ENCODE results near the gene CRNN. TPM values are rescaled to one million over a fixed set of nuclear protein-coding genes. Genes with fewer than 3 reads are reported as not detected.

Gene CRNN
- total and polyA plus RNA-seq, 9 donors: 0.46 TPM; not detected in 8

DNA sequence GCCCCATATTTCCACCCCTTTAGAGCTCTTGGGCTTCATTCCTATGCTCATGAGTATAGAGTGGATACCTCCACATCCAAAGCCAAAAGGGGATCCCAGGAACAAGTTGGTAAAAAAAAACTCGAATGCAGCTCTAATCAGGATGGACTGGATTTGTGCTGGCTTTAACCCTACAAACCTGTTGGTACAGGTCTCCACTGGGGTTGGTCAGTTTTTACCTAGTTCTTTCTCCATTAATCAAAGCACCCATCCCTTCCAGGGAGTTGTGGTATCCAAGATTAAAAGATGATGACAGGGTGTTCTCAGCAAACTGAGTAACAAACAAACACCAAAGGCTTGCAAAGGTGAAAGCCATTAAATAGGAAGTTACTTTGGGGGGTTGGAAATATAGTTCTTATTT, 5.9 kb upstream of the CRNN start:
- Histone ChIP-seq H3K4me1 (ENCODE audit: insufficient read depth) (no peaks in the 10 kb centered on the region), H3K27ac (no peak overlapping the region), H3K27me3 (no peaks in the 10 kb centered on the region), H3K4me3 (no peak overlapping the region), H3K9me3 (no peaks in the 10 kb centered on the region), H3K36me3 (no peaks in the 10 kb centered on the region)
- WGBS, 3 donors: 31 to 47% (median 33%) methylated on average over 1 of the region's 1 CpG
- no peak for DNase-seq
- TF ChIP-seq EP300 (IDR thresholded peaks at IDR 0.05) (no peak), POLR2A (IDR thresholded peaks at IDR 0.05) (no peak), CTCF (IDR thresholded peaks at IDR 0.05) (no peak)
- intact Hi-C loops (cut with DNase I): no loop called here

DNA sequence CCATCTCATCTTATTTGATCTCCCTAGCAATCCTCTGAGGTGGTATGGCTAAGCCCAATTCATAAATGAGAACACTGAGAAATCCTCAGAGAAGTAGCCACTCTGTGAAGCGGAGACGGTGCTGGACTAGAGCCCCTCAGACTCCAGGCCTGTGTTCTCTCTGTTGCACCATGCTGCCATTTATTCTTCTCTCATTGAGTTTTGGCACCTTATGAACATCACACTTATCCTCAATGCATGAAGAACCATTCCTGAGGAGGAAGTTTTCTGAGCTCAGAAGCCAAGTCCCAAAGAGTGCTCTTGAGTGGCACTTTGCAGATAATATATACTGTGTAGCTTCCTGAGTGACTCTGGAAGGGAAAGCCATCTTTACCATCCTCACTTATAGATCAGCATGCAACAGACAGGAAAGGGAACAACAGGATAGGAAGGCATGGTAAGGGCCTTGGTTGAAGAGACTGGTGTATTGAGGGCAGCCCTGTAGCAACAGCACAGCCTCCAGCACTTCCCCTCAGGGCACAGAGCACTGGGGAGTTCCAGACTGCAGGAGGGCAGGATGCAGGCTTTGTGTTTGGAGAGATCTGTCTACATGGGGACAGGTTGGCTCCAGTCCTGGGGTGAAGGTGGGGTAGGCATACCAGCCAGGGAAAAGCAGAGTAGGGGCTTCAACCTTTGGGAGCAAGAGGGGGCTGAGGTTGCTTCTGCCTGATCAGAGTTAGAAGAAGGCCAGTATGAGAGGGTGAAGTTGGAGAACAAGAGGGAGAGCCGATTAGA, 1.6 kb upstream of the CRNN start:
- Histone ChIP-seq H3K4me3 (no peak overlapping the region), H3K4me1 (ENCODE audit: insufficient read depth) (no peaks in the 10 kb centered on the region), H3K9me3 (no peaks in the 10 kb centered on the region), H3K27me3 (no peaks in the 10 kb centered on the region), H3K36me3 (no peaks in the 10 kb centered on the region), H3K27ac (no peak overlapping the region)
- 89 to 95% (median 91%) methylated on average over 3 of the region's 3 CpGs for WGBS, 3 donors
- no peak for DNase-seq
- no peak for TF ChIP-seq POLR2A (IDR thresholded peaks at IDR 0.05)
- TF ChIP-seq EP300 (IDR thresholded peaks at IDR 0.05): no peak
- no peak for TF ChIP-seq CTCF (IDR thresholded peaks at IDR 0.05)
- intact Hi-C loops (cut with DNase I): no loop called here

DNA sequence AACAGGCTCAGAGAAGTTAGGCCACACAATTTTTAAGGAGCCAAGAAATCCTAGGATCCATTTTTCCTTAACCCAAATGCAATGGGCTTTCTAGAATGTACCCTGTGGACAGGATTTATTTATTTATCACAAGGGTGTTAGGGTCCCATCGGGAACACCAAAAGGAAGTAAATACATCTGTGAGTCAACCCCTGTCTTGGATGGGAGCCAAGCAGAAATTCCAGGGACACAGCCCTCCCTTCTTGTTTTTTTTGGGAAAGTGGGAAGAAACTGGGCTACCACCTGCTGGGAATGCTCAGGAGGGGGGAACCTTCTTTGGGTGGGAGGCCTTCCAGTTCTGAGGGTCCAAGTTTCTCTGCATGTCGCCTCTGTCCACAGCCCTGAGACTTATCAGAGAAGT, 1.3 kb downstream of the CRNN start:
- Histone ChIP-seq H3K36me3 (no peaks in the 10 kb centered on the region), H3K4me3 (no peak overlapping the region), H3K9me3 (no peaks in the 10 kb centered on the region), H3K4me1 (ENCODE audit: insufficient read depth) (no peaks in the 10 kb centered on the region), H3K27ac (no peak overlapping the region), H3K27me3 (no peaks in the 10 kb centered on the region)
- 53 to 60% (median 56%) methylated on average over 2 of the region's 2 CpGs for WGBS, 3 donors
- TF ChIP-seq POLR2A (IDR thresholded peaks at IDR 0.05) (no peak), EP300 (IDR thresholded peaks at IDR 0.05) (no peak), CTCF (IDR thresholded peaks at IDR 0.05) (no peak)
- intact Hi-C loops (cut with DNase I): no loop called here
- DNase-seq: no peak

DNA sequence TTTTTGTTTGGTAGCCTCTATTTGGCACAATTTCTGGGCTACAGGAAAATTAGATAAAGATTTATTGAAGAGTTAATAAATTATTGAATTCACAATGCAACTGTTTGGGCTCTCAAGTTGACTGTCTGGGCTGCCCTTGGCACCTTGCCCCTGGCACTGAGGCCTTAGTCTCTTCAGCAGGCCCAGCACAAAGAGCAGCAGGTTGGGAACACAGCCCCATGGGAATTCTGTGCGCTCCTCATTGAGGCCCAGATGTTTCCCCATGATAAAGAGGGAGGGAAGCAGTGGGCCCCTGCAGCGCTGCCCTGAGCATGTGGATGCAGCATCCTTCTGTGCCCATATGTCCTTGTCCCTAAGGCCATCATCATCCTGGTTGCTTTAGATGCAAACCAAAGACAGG, 2.9 kb downstream of the CRNN start:
- intact Hi-C loops (cut with DNase I): no loop called here
- Histone ChIP-seq H3K9me3 (no peaks in the 10 kb centered on the region), H3K4me1 (ENCODE audit: insufficient read depth) (no peaks in the 10 kb centered on the region), H3K36me3 (no peaks in the 10 kb centered on the region), H3K27ac (no peak overlapping the region), H3K27me3 (no peaks in the 10 kb centered on the region), H3K4me3 (no peak overlapping the region)
- no peak for DNase-seq
- 49 to 66% (median 62%) methylated on average over 2 of the region's 2 CpGs for WGBS, 3 donors
- no peak for TF ChIP-seq EP300 (IDR thresholded peaks at IDR 0.05)
- no peak for TF ChIP-seq POLR2A (IDR thresholded peaks at IDR 0.05)
- no peak for TF ChIP-seq CTCF (IDR thresholded peaks at IDR 0.05)

Measured in ovary (tissue), 9 donors.